ENCODE data around the gene VPS26C.
"Not testable (repeated sequence)": the region's sequence is repeated elsewhere in the genome, so short reads cannot be mapped to it uniquely, and the experiment has no call there.

The VPS26C gene

GRCh38 chr21:37228003-37228400, 39.1 kb downstream of the VPS26C start:
- DNase-seq (ENCODE audit: low read depth), result no peak

- no peak for DNase-seq (ENCODE audit: low read depth)
Measured at GRCh38 chr21:37227071-37228002, 39.8 kb downstream of the VPS26C start.

GRCh38 chr21:37226041-37226920, 40.9 kb downstream of the VPS26C start:
- DNase-seq (ENCODE audit: low read depth), result no peak

GRCh38 chr21:37224861-37225839, 42.0 kb downstream of the VPS26C start:
- DNase-seq (ENCODE audit: low read depth), result peak; percentile 16

- DNase-seq (ENCODE audit: low read depth), result no peak
Measured at GRCh38 chr21:37223804-37224345, 43.3 kb downstream of the VPS26C start.

GRCh38 chr21:37222248-37222647, 44.9 kb downstream of the VPS26C start:
- DNase-seq (ENCODE audit: low read depth), result not testable (repeated sequence)

GRCh38 chr21:37220981-37221664, 46.0 kb downstream of the VPS26C start:
- peak; percentile 94 for DNase-seq (ENCODE audit: low read depth)

- peak; percentile 4 for DNase-seq (ENCODE audit: low read depth)
Measured at GRCh38 chr21:37220433-37220980, 46.6 kb downstream of the VPS26C start.

- DNase-seq (ENCODE audit: low read depth), result peak; percentile 1
Measured at GRCh38 chr21:37219761-37220432, 47.2 kb downstream of the VPS26C start.

GRCh38 chr21:37214952-37215351, 52.2 kb downstream of the VPS26C start:
- no peak for DNase-seq (ENCODE audit: low read depth)

GRCh38 chr21:37210799-37211198, 56.3 kb downstream of the VPS26C start:
- no peak for DNase-seq (ENCODE audit: low read depth)

- DNase-seq (ENCODE audit: low read depth), result no peak
Measured at GRCh38 chr21:37210130-37210529, 57.0 kb downstream of the VPS26C start.

GRCh38 chr21:37208741-37209225, 58.4 kb downstream of the VPS26C start:
- no peak for DNase-seq (ENCODE audit: low read depth)

GRCh38 chr21:37208056-37208721, 58.9 kb downstream of the VPS26C start:
- DNase-seq (ENCODE audit: low read depth), result no peak

- DNase-seq (ENCODE audit: low read depth), result no peak
Measured at GRCh38 chr21:37207441-37208009, 59.6 kb downstream of the VPS26C start.

GRCh38 chr21:37206496-37206895, 60.6 kb downstream of the VPS26C start:
- DNase-seq (ENCODE audit: low read depth), result no peak

GRCh38 chr21:37204580-37204979, 62.6 kb downstream of the VPS26C start:
- no peak for DNase-seq (ENCODE audit: low read depth)

GRCh38 chr21:37202221-37203110, 64.7 kb downstream of the VPS26C start:
- no peak for DNase-seq (ENCODE audit: low read depth)

Data from stimulated activated CD8-positive, alpha-beta memory T cell treated with anti-CD3 and anti-CD28 coated beads, Interleukin-7, amount 100 ng/mL, for 24 hours (primary cell).